H1 (cell line): ENCODE results near the gene ADGRB3. TPM values are rescaled to one million over a fixed set of nuclear protein-coding genes. Genes with fewer than 3 reads are reported as not detected.

Experiments used
- CTCF ChIA-PET: fragments of 300-600 bp; sonication (Branson Sonifier 250); formaldehyde crosslinking; loops from one replicate; lab custom pipeline; 2021; ENCODE audit not compliant: partially characterized antibody; lab: Charles Lee
- POLR2A ChIA-PET: fragments of 300-600 bp; sonication (Branson Sonifier 250); formaldehyde crosslinking; loops from one replicate; lab custom pipeline; 2021; ENCODE audit warnings: inconsistent platforms; ENCODE audit not compliant: partially characterized antibody; lab: Charles Lee
- DNase-seq, 2 experiments: peaks; one replicate each; pipeline versions ENCODE4 v3.0.0 to v3.0.0-alpha.2; 2010 to 2022; ENCODE audit warnings: low spot score in 2 of 2, low read depth in 1 of 2, mixed read lengths in 1 of 2
- FAIRE-seq: peaks from 2 replicates; lab custom pipeline; 2011; peaks lifted over from hg19 to GRCh38; lab: Jason Lieb, UNC
- H2AFZ ChIP-seq: 2 replicates; pipeline ENCODE4 v1.8.1; 2012; ENCODE audit warnings: low read length, inconsistent platforms
- H2AK5ac ChIP-seq: 2 replicates; pipeline ENCODE4 v1.6.1; 2013; ENCODE audit warnings: low read depth, low read length
- H2BK120ac ChIP-seq: replicated peaks from 2 replicates; pipeline ENCODE3; 2013; ENCODE audit warnings: low read depth, low read length, inconsistent platforms
- H2BK12ac ChIP-seq: 2 replicates; pipeline ENCODE4 v1.6.1; 2013; ENCODE audit warnings: low read depth, low read length
- H2BK15ac ChIP-seq: 2 replicates; pipeline ENCODE4 v1.6.1; 2013; ENCODE audit warnings: low read length
- H2BK20ac ChIP-seq: 2 replicates; pipeline ENCODE4 v1.6.1; 2013; ENCODE audit warnings: low read length
- H2BK5ac ChIP-seq: 2 replicates; pipeline ENCODE4 v1.6.1; 2013; ENCODE audit warnings: low read depth, low read length
- H3K14ac ChIP-seq: 2 replicates; pipeline ENCODE4 v1.6.1; 2013; ENCODE audit warnings: inconsistent platforms; ENCODE audit not compliant: insufficient read length
- H3K18ac ChIP-seq: 2 replicates; pipeline ENCODE4 v1.6.1; 2013; ENCODE audit warnings: low read length; ENCODE audit errors: extremely low read depth
- H3K23ac ChIP-seq: 2 replicates; pipeline ENCODE4 v1.6.1; 2013; ENCODE audit warnings: inconsistent platforms; ENCODE audit not compliant: insufficient read length
- H3K23me2 ChIP-seq: 2 replicates; pipeline ENCODE4 v1.6.1; 2013; ENCODE audit warnings: low read depth, low read length
- H3K27ac ChIP-seq: 2 replicates; pipeline ENCODE4 v1.6.1; 2011; ENCODE audit warnings: low read depth, low read length, inconsistent platforms
- H3K27me3 ChIP-seq, 4 experiments: replicated peaks in 1 of 4; 1 replicate in 1 of 4; 2 replicates in 3 of 4; pipeline versions ENCODE4 v1.6.1 to v1.8.1; 2011 to 2013; ENCODE audit warnings: low read length in 3 of 4, mild to moderate bottlenecking in 3 of 4, inconsistent platforms in 2 of 4, mixed read lengths in 2 of 4, moderate library complexity in 1 of 4; ENCODE audit not compliant: control insufficient read depth in 3 of 4, insufficient read depth in 3 of 4; ENCODE audit errors: extremely low read depth in 1 of 4
- H3K36me3 ChIP-seq, 4 experiments: 2 replicates each; pipeline versions ENCODE4 v1.6.1 to v1.8.1; 2011 to 2013; ENCODE audit warnings: mild to moderate bottlenecking in 4 of 4, low read length in 3 of 4, moderate library complexity in 2 of 4, control low read depth in 1 of 4, inconsistent platforms in 1 of 4; ENCODE audit not compliant: insufficient read depth in 4 of 4, control insufficient read depth in 2 of 4
- H3K4ac ChIP-seq: replicated peaks from 2 replicates; pipeline ENCODE3; 2013; ENCODE audit warnings: low read length, low read depth, mixed read lengths, inconsistent platforms; ENCODE audit not compliant: insufficient read length
- H3K4me1 ChIP-seq, 4 experiments: replicated peaks in 1 of 4; 1 replicate in 1 of 4; 2 replicates in 3 of 4; pipeline versions ENCODE4 v1.6.1 to v1.8.1; 2011 to 2013; ENCODE audit warnings: low read length in 3 of 4, inconsistent platforms in 2 of 4, mixed read lengths in 1 of 4; ENCODE audit not compliant: insufficient read depth in 4 of 4, control insufficient read depth in 3 of 4
- H3K4me2 ChIP-seq, 2 experiments: 2 replicates each; pipeline versions ENCODE4 v1.6.1 to v1.8.1; 2011 to 2013; ENCODE audit warnings: low read depth in 2 of 2, low read length in 2 of 2, control low read depth in 1 of 2, inconsistent platforms in 1 of 2, mild to moderate bottlenecking in 1 of 2; ENCODE audit not compliant: insufficient read depth in 1 of 2
- H3K4me3 ChIP-seq, 4 experiments: fragments of 200-600, 300-600 bp in 1 of 4; sonication (generic), shearing (Covaris generic), sonication (Bioruptor Twin) in 1 of 4; 2 replicates each; pipeline versions ENCODE4 v1.5.1 to v1.8.1; 2011 to 2016; ENCODE audit warnings: low read length in 4 of 4, low read depth in 3 of 4, control low read depth in 2 of 4, inconsistent platforms in 2 of 4, mild to moderate bottlenecking in 2 of 4, mixed read lengths in 1 of 4, moderate library complexity in 1 of 4; ENCODE audit not compliant: insufficient read depth in 2 of 4; ENCODE audit errors: extremely low read depth in 1 of 4
- H3K56ac ChIP-seq: replicated peaks from 2 replicates; pipeline ENCODE3; 2013; ENCODE audit warnings: low read depth, mild to moderate bottlenecking, mixed read lengths, low read length, inconsistent platforms; ENCODE audit not compliant: insufficient read length
- H3K79me1 ChIP-seq: 2 replicates; pipeline ENCODE4 v1.6.1; 2013; ENCODE audit warnings: low read depth, low read length, control low read depth
- H3K79me2 ChIP-seq, 2 experiments: 2 replicates each; pipeline versions ENCODE4 v1.6.1 to v1.8.1; 2012 to 2013; ENCODE audit warnings: low read length in 2 of 2, mild to moderate bottlenecking in 2 of 2, inconsistent platforms in 1 of 2; ENCODE audit not compliant: insufficient read depth in 2 of 2, control insufficient read depth in 1 of 2
- H3K9ac ChIP-seq, 4 experiments: replicated peaks in 1 of 4; 1 replicate in 1 of 4; 2 replicates in 3 of 4; pipeline versions ENCODE4 v1.6.1 to v1.8.1; 2011 to 2013; ENCODE audit warnings: low read depth in 3 of 4, low read length in 3 of 4, control low read depth in 2 of 4, mild to moderate bottlenecking in 2 of 4, moderate library complexity in 2 of 4, inconsistent platforms in 1 of 4; ENCODE audit errors: extremely low read depth in 1 of 4
- H3K9me3 ChIP-seq, 2 experiments: 2 replicates each; pipeline versions ENCODE4 v1.6.1 to v1.8.1; 2012 to 2013; ENCODE audit warnings: mild to moderate bottlenecking in 2 of 2, moderate library complexity in 2 of 2, control low read depth in 1 of 2, inconsistent platforms in 1 of 2, low read depth in 1 of 2, low read length in 1 of 2, mixed read lengths in 1 of 2; ENCODE audit not compliant: insufficient read depth in 2 of 2
- H4K20me1 ChIP-seq, 2 experiments: replicated peaks in 1 of 2; 2 replicates each; pipeline versions ENCODE3 to v1.8.1; 2011 to 2013; ENCODE audit warnings: inconsistent platforms in 2 of 2, low read length in 2 of 2, mild to moderate bottlenecking in 1 of 2; ENCODE audit not compliant: insufficient read depth in 2 of 2, control insufficient read depth in 1 of 2
- H4K5ac ChIP-seq: 2 replicates; pipeline ENCODE4 v1.6.1; 2013; ENCODE audit warnings: low read length, low read depth, mixed read lengths, inconsistent platforms; ENCODE audit not compliant: insufficient read length
- H4K8ac ChIP-seq: 2 replicates; pipeline ENCODE4 v1.8.0; 2013; ENCODE audit warnings: mild to moderate bottlenecking, moderate library complexity, low read length, inconsistent platforms; ENCODE audit not compliant: insufficient read depth; ENCODE audit errors: extremely low read depth
- H4K91ac ChIP-seq: replicated peaks from 2 replicates; pipeline ENCODE3; 2013; ENCODE audit warnings: low read length, mixed read lengths, inconsistent platforms; ENCODE audit not compliant: insufficient read length
- BRCA1 ChIP-seq: IDR thresholded peaks from 2 replicates; pipeline ENCODE4 v1.6.1; 2012; ENCODE audit warnings: low read depth, low read length, improper control_type of control experiment
- CHD1 ChIP-seq: IDR thresholded peaks from 2 replicates; pipeline ENCODE4 v1.6.1; 2012; ENCODE audit warnings: low read depth, low read length, improper control_type of control experiment
- EZH2 ChIP-seq: fragments of 200-600 bp; sonication (generic); IDR thresholded peaks from 2 replicates; pipeline ENCODE4 v1.7.1; 2012; ENCODE audit warnings: low read depth, mild to moderate bottlenecking, moderate library complexity, low read length, inconsistent platforms; ENCODE audit not compliant: severe bottlenecking
- SRF ChIP-seq: IDR thresholded peaks from 2 replicates; pipeline ENCODE4 v1.6.1; 2011; ENCODE audit warnings: mild to moderate bottlenecking, low read depth, low read length, moderate library complexity
- TAF7 ChIP-seq: optimal IDR thresholded peaks from 2 replicates; pipeline ENCODE3; 2011; ENCODE audit warnings: low read depth, mild to moderate bottlenecking, inconsistent platforms, low read length, moderate library complexity, borderline replicate concordance
- WGBS, 2 experiments: shearing (Covaris generic) in 1 of 2; methylation state at CpG; one replicate each; pipeline versions ENCODE4 v1.1.6 to v1.1.7; 2013 to 2015; ENCODE audit warnings: low lambda C conversion rate in 2 of 2, mixed read lengths in 2 of 2, inconsistent platforms in 1 of 2, low coverage in 1 of 2, missing lambda C conversion rate in 1 of 2; ENCODE audit not compliant: insufficient replicate concordance in 2 of 2, insufficient coverage in 1 of 2, insufficient read length in 1 of 2; ENCODE audit errors: extremely low coverage in 1 of 2, missing lambda C conversion rate in 1 of 2; 5-methylcytosine and 5-hydroxymethylcytosine counted together
- polyA plus RNA-seq, 7 experiments: library from polyadenylated mRNA; depleted of rRNA in 3 of 7; stranded (reverse) in 5 of 7; unstranded in 2 of 7; fragments of >200 nt in 5 of 7; fragments of 200-250 nt in 2 of 7; gene quantifications; 1 replicate in 5 of 7; 2 replicates in 1 of 7; 4 replicates in 1 of 7; pipeline versions ENCODE4 v1.2.1 to v1.2.3, GENCODE V29; 2011 to 2013; ENCODE audit warnings: missing spikeins in 2 of 7, mixed read lengths in 2 of 7
- total RNA-seq: library from RNA; stranded (reverse); fragmentation: NEBNext Ultra II Directional; extraction: Animal tissue kit (Norgen Biotek cat#: 25700); gene quantifications from 2 replicates; pipeline ENCODE4 v1.2.1, GENCODE V29; 2021

The ADGRB3 gene
- total and polyA plus RNA-seq, 2 of the 8 experiments (the other 6 are each of a cell fraction or from before 2014, with no cell fraction given), result 0.35 to 1.2 TPM

DNA sequence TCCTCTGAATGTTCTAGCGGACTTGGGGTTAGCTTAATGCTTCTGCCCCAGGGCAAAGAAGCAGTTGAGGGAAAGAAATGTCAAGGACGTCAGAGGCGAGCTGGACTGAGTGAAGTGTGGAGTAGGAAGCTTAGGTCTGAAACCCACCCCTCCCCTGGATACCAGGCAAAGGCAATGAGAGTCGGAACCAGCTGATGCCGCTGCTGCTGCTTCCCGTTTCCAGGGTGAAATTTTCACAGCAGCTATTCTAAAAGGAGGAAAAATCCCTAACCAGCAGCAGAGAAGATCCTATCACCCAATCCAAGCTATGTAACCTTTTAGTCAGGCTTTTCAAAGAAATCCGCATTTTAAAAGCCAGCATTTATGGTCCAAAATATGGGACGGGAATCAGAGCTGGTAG is 597.4 kb downstream of the ADGRB3 start:
- Histone ChIP-seq H3K9ac (no peak overlapping the region), H3K4me1 (no peaks in the 10 kb centered on the region), H2BK20ac (no peak overlapping the region), H3K14ac (no peak overlapping the region), H3K27ac (no peak overlapping the region), H2AK5ac (no peak overlapping the region), H3K56ac (no peak overlapping the region), H3K4ac (no peak overlapping the region), H4K5ac (no peak overlapping the region), H2BK12ac (no peak overlapping the region), H2BK120ac (no peak overlapping the region), H3K79me1 (no peaks in the 10 kb centered on the region), H3K4me2 (peak overlapping the region; percentile 51 to 57), H3K23ac (no peak overlapping the region), H3K18ac (no peak overlapping the region), H3K36me3 (no peaks in the 10 kb centered on the region), H3K23me2 (no peaks in the 10 kb centered on the region), H4K8ac (no peak overlapping the region), H3K4me3 (peak overlapping the region in 2 of 4 experiments; percentile 7 to 36; a peak in 4 of 8 replicates), H3K9me3 (no peaks in the 10 kb centered on the region), H2BK15ac (no peak overlapping the region), H4K20me1 (no peaks in the 10 kb centered on the region), H3K27me3 (no peaks in the 10 kb centered on the region), H2BK5ac (no peak overlapping the region), H2AFZ (no peak overlapping the region), H3K79me2 (no peaks in the 10 kb centered on the region), H4K91ac (no peak overlapping the region)
- ChIA-PET POLR2A (interaction anchor here (1.3 kb wide), 1 partner anchor 16 kb away, joined by 4 read pairs; no protein-coding TSS in a partner anchor), CTCF (interaction anchor here (1.1 to 1.7 kb wide), 2 partner anchors 12 to 392 kb away, joined by 3 to 4 read pairs; no protein-coding TSS in a partner anchor)
- no peak for DNase-seq
- 42% methylated on average over 8 of the region's 8 CpGs; no CpG with 5 or more reads in 1 of the 2 experiments for WGBS, 2 experiments
- FAIRE-seq, result no peak
- TF ChIP-seq EZH2, result no peak
- no peak for TF ChIP-seq SRF
- no peak for TF ChIP-seq TAF7
- TF ChIP-seq CHD1, result no peak
- no peak for TF ChIP-seq BRCA1
